Kidney epithelial cell (primary cell): ENCODE data around the gene NEK5. TPM values are rescaled to one million over a fixed set of nuclear protein-coding genes. Genes with fewer than 3 reads are reported as not detected.

Experiments
- DNase-seq: peaks from one replicate; pipeline ENCODE4 v3.0.0-alpha.2; 2010; ENCODE audit warnings: low read depth
- H3K27me3 ChIP-seq: 2 replicates; pipeline ENCODE4 v1.6.0; 2011; ENCODE audit warnings: low read length; ENCODE audit not compliant: control insufficient read depth, insufficient read depth
- H3K36me3 ChIP-seq: 2 replicates; pipeline ENCODE4 v1.5.1; 2011; ENCODE audit warnings: low read length; ENCODE audit not compliant: control insufficient read depth, insufficient read depth
- H3K4me3 ChIP-seq: 2 replicates; pipeline ENCODE4 v1.5.1; 2011; ENCODE audit warnings: low read depth, mild to moderate bottlenecking, control low read depth, low read length
- CTCF ChIP-seq: IDR thresholded peaks from 2 replicates; pipeline ENCODE4 v1.5.1; 2011; ENCODE audit warnings: mild to moderate bottlenecking, moderate library complexity, low read length, control low read depth, inconsistent platforms; ENCODE audit not compliant: insufficient read depth, poor library complexity, severe bottlenecking
- total RNA-seq: library from RNA; depleted of rRNA; stranded (reverse); fragments of >200 nt; gene quantifications from 2 replicates; pipeline ENCODE4 v1.2.3, GENCODE V29; 2015

The NEK5 gene
- total RNA-seq, 1 donor from 2014 or later, result 0.33 TPM

GRCh38 chr13:52155177-52155576 lies 26.3 kb upstream of the NEK5 start:
- no peak for TF ChIP-seq CTCF
- DNase-seq, result no peak
- H3K27me3 ChIP-seq, result no peaks in the 10 kb centered on the region
- no peak overlapping the region for H3K4me3 ChIP-seq
- no peaks in the 10 kb centered on the region for H3K36me3 ChIP-seq

DNA sequence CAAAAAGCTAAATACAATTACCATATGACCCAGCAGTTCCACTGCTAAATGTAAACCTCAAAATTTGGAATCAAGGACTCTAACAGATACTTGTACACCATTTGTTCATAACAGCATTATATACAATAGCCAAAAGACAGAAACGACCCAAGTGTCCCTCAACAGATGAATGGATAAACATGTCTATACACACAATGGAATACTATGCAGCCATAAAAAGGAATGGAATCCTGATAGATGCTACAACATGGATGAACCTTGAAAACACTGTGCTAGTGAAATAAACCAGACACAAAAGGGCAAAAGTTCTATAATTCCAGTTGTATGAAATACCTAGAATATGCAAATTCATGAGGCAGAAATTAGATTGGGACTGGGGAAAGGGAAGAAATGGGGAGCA lies 18.4 kb upstream of the NEK5 start:
- no peak for TF ChIP-seq CTCF
- H3K36me3 ChIP-seq, result no peaks in the 10 kb centered on the region
- H3K27me3 ChIP-seq, result no peaks in the 10 kb centered on the region
- DNase-seq, result no peak
- no peak overlapping the region for H3K4me3 ChIP-seq

GRCh38 chr13:52141299-52141698 lies 12.4 kb upstream of the NEK5 start:
- Histone ChIP-seq H3K36me3 (peaks cover 1% of the 10 kb centered on the region), H3K4me3 (no peak overlapping the region), H3K27me3 (no peaks in the 10 kb centered on the region)
- TF ChIP-seq CTCF, result no peak
- no peak for DNase-seq

- no peak for TF ChIP-seq CTCF
- DNase-seq, result no peak
- Histone ChIP-seq H3K27me3 (no peaks in the 10 kb centered on the region), H3K4me3 (no peak overlapping the region), H3K36me3 (peaks cover 1% of the 10 kb centered on the region)
Measured at GRCh38 chr13:52137489-52137888, 8.6 kb upstream of the NEK5 start.

GRCh38 chr13:52136763-52137162 lies 7.9 kb upstream of the NEK5 start:
- no peak overlapping the region for H3K4me3 ChIP-seq
- no peaks in the 10 kb centered on the region for H3K27me3 ChIP-seq
- DNase-seq, result no peak
- TF ChIP-seq CTCF, result no peak
- peaks cover 1% of the 10 kb centered on the region for H3K36me3 ChIP-seq

GRCh38 chr13:52130641-52131040 lies 1.8 kb upstream of the NEK5 start:
- no peak for TF ChIP-seq CTCF
- Histone ChIP-seq H3K4me3 (no peak overlapping the region), H3K36me3 (no peaks in the 10 kb centered on the region), H3K27me3 (no peaks in the 10 kb centered on the region)
- DNase-seq, result no peak
